HUES64 (cell line): Measurements from ENCODE around the gene SLC30A1.

ENCODE experiments used
- H3K27ac ChIP-seq: 2 replicates; pipeline ENCODE4 v1.7.0; 2013; ENCODE audit warnings: low read depth, low read length, inconsistent platforms
- H3K27me3 ChIP-seq: 2 replicates; pipeline ENCODE4 v1.6.1; 2013; ENCODE audit warnings: mild to moderate bottlenecking, low read length; ENCODE audit not compliant: insufficient read depth
- H3K36me3 ChIP-seq: 2 replicates; pipeline ENCODE4 v1.6.1; 2013; ENCODE audit warnings: mild to moderate bottlenecking, low read length; ENCODE audit not compliant: insufficient read depth
- H3K4me1 ChIP-seq: 2 replicates; pipeline ENCODE4 v1.6.1; 2013; ENCODE audit warnings: mild to moderate bottlenecking, low read length, moderate library complexity; ENCODE audit not compliant: insufficient read depth
- H3K4me3 ChIP-seq: 2 replicates; pipeline ENCODE4 v1.5.1; 2013; ENCODE audit warnings: mild to moderate bottlenecking, low read length, moderate library complexity
- H3K9ac ChIP-seq: 2 replicates; pipeline ENCODE4 v1.6.1; 2013; ENCODE audit warnings: mild to moderate bottlenecking, low read depth, low read length
- H3K9me3 ChIP-seq: 2 replicates; pipeline ENCODE4 v1.6.1; 2013; ENCODE audit warnings: low read depth, low read length; ENCODE audit not compliant: insufficient read depth
- WGBS: fragments of 150-250, 120-280 bp; methylation state at CpG from one replicate; pipeline ENCODE4 v1.1.7; 2013; ENCODE audit warnings: missing lambda C conversion rate; 5-methylcytosine and 5-hydroxymethylcytosine counted together

Gene SLC30A1

GRCh38 chr1:211557894-211558625 is 20.9 kb downstream of the SLC30A1 start:
- Histone ChIP-seq H3K27ac (no peak overlapping the region), H3K9ac (no peak overlapping the region), H3K4me3 (no peak overlapping the region), H3K9me3 (no peaks in the 10 kb centered on the region), H3K36me3 (no peaks in the 10 kb centered on the region), H3K4me1 (no peaks in the 10 kb centered on the region), H3K27me3 (no peaks in the 10 kb centered on the region)
- 94% methylated on average over 8 of the region's 8 CpGs for WGBS

- Histone ChIP-seq H3K4me3 (no peak overlapping the region), H3K4me1 (peaks cover 8% of the 10 kb centered on the region; the same call in 1 of the 2 replicates), H3K9me3 (no peaks in the 10 kb centered on the region), H3K27ac (no peak overlapping the region), H3K27me3 (no peaks in the 10 kb centered on the region), H3K9ac (no peak overlapping the region), H3K36me3 (no peaks in the 10 kb centered on the region)
- 96% methylated on average over 2 of the region's 2 CpGs for WGBS
These were observed 25.4 kb downstream of the SLC30A1 start for GRCh38 chr1:211553549-211553948.

GRCh38 chr1:211551638-211552460 is 27.1 kb downstream of the SLC30A1 start:
- 94% methylated on average over 12 of the region's 12 CpGs for WGBS
- Histone ChIP-seq H3K36me3 (no peaks in the 10 kb centered on the region), H3K27me3 (no peaks in the 10 kb centered on the region), H3K9me3 (no peaks in the 10 kb centered on the region), H3K4me3 (no peak overlapping the region), H3K27ac (no peak overlapping the region), H3K9ac (no peak overlapping the region), H3K4me1 (peaks cover 10% of the 10 kb centered on the region; the same call in 1 of the 2 replicates)

GRCh38 chr1:211549092-211549711 is 29.8 kb downstream of the SLC30A1 start:
- Histone ChIP-seq H3K4me1 (peaks cover 10% of the 10 kb centered on the region; the same call in 1 of the 2 replicates), H3K9me3 (no peaks in the 10 kb centered on the region), H3K27me3 (no peaks in the 10 kb centered on the region), H3K36me3 (no peaks in the 10 kb centered on the region), H3K27ac (no peak overlapping the region), H3K9ac (no peak overlapping the region), H3K4me3 (no peak overlapping the region)
- 86% methylated on average over 6 of the region's 6 CpGs for WGBS

- no peak overlapping the region for H3K27ac ChIP-seq
- no peaks in the 10 kb centered on the region for H3K9me3 ChIP-seq
- no peak overlapping the region for H3K9ac ChIP-seq
- no peaks in the 10 kb centered on the region for H3K36me3 ChIP-seq
- H3K4me1 ChIP-seq: peaks cover 10% of the 10 kb centered on the region; the same call in 1 of the 2 replicates
- no peak overlapping the region for H3K4me3 ChIP-seq
- 57% methylated on average over 9 of the region's 9 CpGs for WGBS
- no peaks in the 10 kb centered on the region for H3K27me3 ChIP-seq
These were observed 30.5 kb downstream of the SLC30A1 start for GRCh38 chr1:211548321-211549091.

GRCh38 chr1:211547710-211548109 is 31.3 kb downstream of the SLC30A1 start:
- H3K27ac ChIP-seq: no peak overlapping the region
- H3K4me1 ChIP-seq: peaks cover 10% of the 10 kb centered on the region; the same call in 1 of the 2 replicates
- no peaks in the 10 kb centered on the region for H3K9me3 ChIP-seq
- no peak overlapping the region for H3K4me3 ChIP-seq
- no peak overlapping the region for H3K9ac ChIP-seq
- no peaks in the 10 kb centered on the region for H3K27me3 ChIP-seq
- WGBS: 65% methylated on average over 6 of the region's 6 CpGs
- H3K36me3 ChIP-seq: no peaks in the 10 kb centered on the region

GRCh38 chr1:211546543-211546942 is 32.4 kb downstream of the SLC30A1 start:
- H3K9me3 ChIP-seq: 0 out of 2 replicates have a peak, but pooled peaks cover 4% of the 10 kb centered on the region
- 94% methylated on average over 7 of the region's 7 CpGs for WGBS
- no peak overlapping the region for H3K9ac ChIP-seq

GRCh38 chr1:211543025-211543424 is 35.9 kb downstream of the SLC30A1 start:
- Histone ChIP-seq H3K27ac (no peak overlapping the region), H3K9me3 (0 out of 2 replicates have a peak, but pooled peaks cover 4% of the 10 kb centered on the region), H3K4me3 (no peak overlapping the region), H3K9ac (no peak overlapping the region), H3K27me3 (no peaks in the 10 kb centered on the region), H3K36me3 (no peaks in the 10 kb centered on the region), H3K4me1 (no peaks in the 10 kb centered on the region)
- 93% methylated on average over 4 of the region's 4 CpGs for WGBS

More at GRCh38 chr1:211546543-211546942, 32.4 kb downstream of the SLC30A1 start:
- Histone ChIP-seq H3K4me1 (peaks cover 10% of the 10 kb centered on the region; the same call in 1 of the 2 replicates), H3K27ac (no peak overlapping the region), H3K27me3 (no peaks in the 10 kb centered on the region), H3K36me3 (no peaks in the 10 kb centered on the region), H3K4me3 (no peak overlapping the region)

GRCh38 chr1:211541720-211542477 is 37.1 kb downstream of the SLC30A1 start:
- no peak overlapping the region for H3K9ac ChIP-seq
- H3K4me1 ChIP-seq: no peaks in the 10 kb centered on the region
- 80% methylated on average over 6 of the region's 7 CpGs for WGBS
- H3K27me3 ChIP-seq: no peaks in the 10 kb centered on the region
- H3K36me3 ChIP-seq: no peaks in the 10 kb centered on the region
- no peak overlapping the region for H3K4me3 ChIP-seq
- H3K9me3 ChIP-seq: 0 out of 2 replicates have a peak, but pooled peaks cover 4% of the 10 kb centered on the region
- H3K27ac ChIP-seq: no peak overlapping the region

- no peaks in the 10 kb centered on the region for H3K4me1 ChIP-seq
- 94% methylated on average over 2 of the region's 2 CpGs for WGBS
- H3K27me3 ChIP-seq: no peaks in the 10 kb centered on the region
- H3K27ac ChIP-seq: no peak overlapping the region
- no peak overlapping the region for H3K9ac ChIP-seq
- no peak overlapping the region for H3K4me3 ChIP-seq
- 0 out of 2 replicates have a peak, but pooled peaks cover 4% of the 10 kb centered on the region for H3K9me3 ChIP-seq
- H3K36me3 ChIP-seq: no peaks in the 10 kb centered on the region
These were observed 37.7 kb downstream of the SLC30A1 start for GRCh38 chr1:211541278-211541677.
